Thyroid gland (tissue), 4 donors: ENCODE data around the gene ARMH3. TPM values are rescaled to one million over a fixed set of nuclear protein-coding genes. Genes with fewer than 3 reads are reported as not detected.

Experiments
- DNase-seq, 2 donors: peaks; one replicate each; pipeline ENCODE4 v3.0.0-alpha.2; 2019
- H3K27ac ChIP-seq, 3 donors: fragments of 200-600 bp; sonication (generic); 1 replicate in 2 of 3; 2 replicates in 1 of 3; pipeline ENCODE4 v1.5.1; 2016 to 2019; ENCODE audit warnings: mild to moderate bottlenecking in 1 of 3, moderate library complexity in 1 of 3
- H3K27me3 ChIP-seq: fragments of 200-600 bp; sonication (generic); one replicate; pipeline ENCODE4 v1.5.1; 2019
- H3K36me3 ChIP-seq, 2 donors: fragments of 200-600 bp; sonication (generic); one replicate each; pipeline ENCODE4 v1.5.1; 2016 to 2019
- H3K4me1 ChIP-seq, 2 donors: fragments of 200-600 bp; sonication (generic); one replicate each; pipeline ENCODE4 v1.5.1; 2017 to 2019
- H3K4me3 ChIP-seq, 3 donors: fragments of 200-600 bp; sonication (generic); replicated peaks in 1 of 3; 1 replicate in 2 of 3; 2 replicates in 1 of 3; pipeline ENCODE4 v1.5.1; 2016; ENCODE audit warnings: mild to moderate bottlenecking in 1 of 3
- H3K9me3 ChIP-seq: fragments of 200-600 bp; sonication (generic); one replicate; pipeline ENCODE4 v1.5.1; 2017
- POLR2A ChIP-seq, 2 donors: fragments of 450-650 bp; IDR thresholded peaks; one replicate each; pipeline ENCODE4 v1.6.1; 2017; ENCODE audit warnings: antibody characterized with exemption in 2 of 2, mild to moderate bottlenecking in 2 of 2, moderate library complexity in 1 of 2
- WGBS, 2 donors: methylation state at CpG; one replicate each; pipeline ENCODE4 v1.1.5; 2017; 5-methylcytosine and 5-hydroxymethylcytosine counted together
- intact Hi-C: fragments of 100-400 bp; cut with DNase I; formaldehyde crosslinking; loops from one replicate; pipeline ENCODE4 v1.15.1; 2023
- small RNA-seq: library from RNA; depleted of rRNA; stranded (forward); fragments of <200 nt; gene quantifications from one replicate; pipeline ENCODE3, GENCODE V24; 2016
- total RNA-seq, 4 donors: library from RNA; depleted of rRNA; stranded (reverse); fragments of >200 nt; gene quantifications; one replicate each; pipeline ENCODE4 v1.2.3, GENCODE V29; 2016
- TF ChIP-seq, protein P1 (sequence below), 6 experiments: fragments of 200-600 bp in 3 of 6; fragments of 450-650 bp in 3 of 6; sonication (generic) in 3 of 6; IDR thresholded peaks; one replicate each; pipeline ENCODE4 v1.5.1; 2016 to 2019; ENCODE audit warnings: antibody characterized with exemption in 6 of 6, mild to moderate bottlenecking in 2 of 6, inconsistent platforms in 1 of 6, moderate library complexity in 1 of 6

Gene ARMH3
- total RNA-seq, 4 donors from 2014 or later = 14.2 to 21.2 (median 18.3) TPM

DNA sequence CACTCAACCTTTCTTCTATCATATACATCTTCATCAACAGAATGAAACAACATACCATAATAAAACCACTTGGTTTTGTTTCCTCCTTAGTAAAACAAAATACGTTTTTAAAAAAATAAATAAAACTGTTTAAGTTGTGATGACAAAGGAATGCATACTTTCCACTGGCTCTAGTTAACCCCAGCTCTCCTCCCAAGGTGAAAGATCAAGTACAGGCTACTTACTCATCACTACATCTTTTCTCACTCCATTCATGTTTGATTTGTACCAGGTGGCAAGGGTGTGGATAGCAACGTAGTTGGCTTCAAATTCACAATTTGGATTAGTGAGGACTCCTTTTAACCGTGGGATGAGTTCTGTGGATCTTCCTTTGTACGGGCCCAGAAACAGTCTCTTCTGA lies 252.5 kb downstream of the ARMH3 start:
- H3K36me3 ChIP-seq = peaks cover 81 to 89% of the 10 kb centered on the region in 2 donors
- TF ChIP-seq POLR2A (IDR thresholded peaks at IDR 0.05) = no peak
- TF ChIP-seq, protein P1, sequence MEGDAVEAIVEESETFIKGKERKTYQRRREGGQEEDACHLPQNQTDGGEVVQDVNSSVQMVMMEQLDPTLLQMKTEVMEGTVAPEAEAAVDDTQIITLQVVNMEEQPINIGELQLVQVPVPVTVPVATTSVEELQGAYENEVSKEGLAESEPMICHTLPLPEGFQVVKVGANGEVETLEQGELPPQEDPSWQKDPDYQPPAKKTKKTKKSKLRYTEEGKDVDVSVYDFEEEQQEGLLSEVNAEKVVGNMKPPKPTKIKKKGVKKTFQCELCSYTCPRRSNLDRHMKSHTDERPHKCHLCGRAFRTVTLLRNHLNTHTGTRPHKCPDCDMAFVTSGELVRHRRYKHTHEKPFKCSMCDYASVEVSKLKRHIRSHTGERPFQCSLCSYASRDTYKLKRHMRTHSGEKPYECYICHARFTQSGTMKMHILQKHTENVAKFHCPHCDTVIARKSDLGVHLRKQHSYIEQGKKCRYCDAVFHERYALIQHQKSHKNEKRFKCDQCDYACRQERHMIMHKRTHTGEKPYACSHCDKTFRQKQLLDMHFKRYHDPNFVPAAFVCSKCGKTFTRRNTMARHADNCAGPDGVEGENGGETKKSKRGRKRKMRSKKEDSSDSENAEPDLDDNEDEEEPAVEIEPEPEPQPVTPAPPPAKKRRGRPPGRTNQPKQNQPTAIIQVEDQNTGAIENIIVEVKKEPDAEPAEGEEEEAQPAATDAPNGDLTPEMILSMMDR (IDR thresholded peaks at IDR 0.05) = no peak
- no peak for DNase-seq
- H3K9me3 ChIP-seq = no peaks in the 10 kb centered on the region
- no peak overlapping the region for H3K27ac ChIP-seq
- H3K4me3 ChIP-seq = no peak overlapping the region
- no peaks in the 10 kb centered on the region for H3K27me3 ChIP-seq
- H3K4me1 ChIP-seq = no peaks in the 10 kb centered on the region
- WGBS, 2 donors = 78 to 89% methylated on average over 4 of the region's 4 CpGs
- intact Hi-C loops = no loop called here

DNA sequence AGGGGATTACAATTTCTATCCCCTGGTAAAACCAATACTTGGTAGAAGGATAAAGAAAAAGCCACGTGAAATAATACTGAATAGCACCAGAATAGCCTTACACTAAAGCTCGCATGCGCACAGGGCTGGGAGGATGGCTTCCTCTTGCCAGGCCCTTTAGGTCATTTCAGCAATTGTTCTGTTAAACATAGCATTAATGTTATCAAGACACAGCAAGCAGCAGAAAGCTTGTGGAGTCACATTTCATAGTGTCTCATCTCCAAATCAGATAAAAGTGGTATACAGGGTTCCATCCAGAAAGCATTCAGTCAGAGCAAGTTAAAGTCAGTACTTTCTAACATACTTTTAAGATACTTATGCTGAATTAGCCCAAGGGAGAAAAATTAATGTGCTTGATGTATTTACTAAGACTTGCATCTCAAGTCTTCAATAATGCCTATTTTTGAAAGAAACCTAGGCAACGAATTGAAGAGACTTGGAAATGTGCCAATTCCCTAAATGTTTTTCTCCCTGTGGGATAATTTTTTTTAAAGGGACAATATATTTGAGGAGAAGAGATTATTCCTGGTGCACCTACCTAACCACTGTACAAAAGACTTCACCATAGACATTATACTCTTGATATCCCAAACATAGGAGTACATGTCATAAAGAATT lies 258.4 kb downstream of the ARMH3 start:
- Histone ChIP-seq H3K4me1 (no peaks in the 10 kb centered on the region), H3K9me3 (no peaks in the 10 kb centered on the region), H3K4me3 (no peak overlapping the region), H3K27ac (no peak overlapping the region), H3K36me3 (peaks cover 83 to 93% of the 10 kb centered on the region in 2 donors), H3K27me3 (no peaks in the 10 kb centered on the region)
- no peak for TF ChIP-seq POLR2A (IDR thresholded peaks at IDR 0.05)
- TF ChIP-seq, protein P1 (IDR thresholded peaks at IDR 0.05) = no peak
- DNase-seq = no peak
- intact Hi-C loops = no loop called here
- WGBS, 2 donors = 81% methylated on average over 4 of the region's 4 CpGs

Small RNAs within 50 kb of the gene (small RNA-seq; reads per million reads assigned to genes)
- gene AL500527.1 (not detected), gene AL500527.2 (not detected), gene RF00017 (not detected), gene RF00019 (not detected)

Other genes starting within 250 kb of the ARMH3 start
- gene OGA, start 237.7 kb downstream of the ARMH3 start, total RNA-seq = 100 to 1,000 TPM; 114 to 205 (median 157) TPM
- gene KCNIP2, start 212.4 kb downstream of the ARMH3 start, total RNA-seq = 1 to 10 TPM; 1.0 to 3.5 (median 1.4) TPM
- gene HPS6, start 9.2 kb upstream of the ARMH3 start, total RNA-seq = 10 to 100 TPM; 18.7 to 28.5 (median 23.8) TPM
- 10 to 100 TPM; 49.8 to 67.3 (median 54.8) TPM for gene LDB1, start 64.2 kb upstream of the ARMH3 start, total RNA-seq
- gene PPRC1, start 76.9 kb upstream of the ARMH3 start, total RNA-seq = 10 to 100 TPM; 11.7 to 27.5 (median 16.6) TPM
- gene NOLC1, start 96.2 kb upstream of the ARMH3 start, total RNA-seq = 10 to 100 TPM; 52.7 to 80.8 (median 65.1) TPM
- gene ELOVL3, start 170.1 kb upstream of the ARMH3 start, total RNA-seq = not detected
- gene PITX3, start 185.3 kb upstream of the ARMH3 start, total RNA-seq = under 1 TPM in 1 of 4 donors, not detected in 3; 0.45 TPM
- 10 to 100 TPM; 34.0 to 68.3 (median 53.5) TPM for gene GBF1, start 189.4 kb upstream of the ARMH3 start, total RNA-seq